NCI-H774 (cell line): ENCODE results near the gene MAGEA10.
"Not testable (repeated sequence)": the region's sequence is repeated elsewhere in the genome, so short reads cannot be mapped to it uniquely, and the experiment has no call there.

Experiments used
- DNase-seq: peaks from one replicate; lab custom pipeline; 2025; lab: John Stamatoyannopoulos, UW

Gene MAGEA10

GRCh38 chrX:152138388-152138784, at the start of gene MAGEA10:
Gene MAGEA10 (minus strand): TSS chrX:152138577. CDS start chrX:152135620, 2,957 bp downstream.
- peak; percentile 27 for DNase-seq

DNA sequence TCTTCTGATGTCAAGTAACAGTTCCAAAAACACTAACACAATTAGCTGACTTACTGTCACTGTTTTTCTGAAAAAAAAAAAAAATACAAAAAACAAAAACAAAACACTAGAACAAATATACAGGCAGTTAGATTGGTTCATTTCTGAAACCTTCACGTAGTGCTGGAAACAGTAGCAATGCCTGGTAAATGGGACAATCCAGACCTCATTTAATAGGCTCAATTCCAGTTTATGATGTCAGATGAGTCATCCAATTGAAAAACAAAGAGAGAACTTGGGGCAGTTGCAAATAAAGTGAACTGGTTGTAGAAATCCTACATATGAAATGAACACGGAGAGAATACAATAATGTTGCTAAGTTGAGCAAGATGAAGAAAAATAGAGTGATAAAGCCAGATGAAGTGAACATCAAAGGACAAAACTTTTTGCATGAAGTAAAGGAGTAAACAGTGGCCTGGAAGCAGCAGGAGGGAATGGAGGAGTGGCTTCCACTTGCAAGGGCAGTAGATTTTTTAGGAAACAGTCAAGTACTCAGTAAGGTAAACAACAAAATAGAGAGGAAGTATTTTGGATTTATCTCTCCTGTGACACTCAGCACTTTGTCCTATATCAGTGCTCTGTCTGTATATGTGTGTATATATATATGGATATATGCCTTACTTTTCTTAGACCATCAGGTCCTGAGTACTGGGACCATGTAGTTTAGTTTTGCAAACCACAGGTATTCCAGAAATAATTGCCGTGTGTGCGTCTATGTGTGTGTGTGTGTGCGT, 39.3 kb upstream of the MAGEA10 start:
- DNase-seq, result no peak

GRCh38 chrX:152177052-152177451, 38.7 kb upstream of the MAGEA10 start:
- DNase-seq, result no peak

DNA sequence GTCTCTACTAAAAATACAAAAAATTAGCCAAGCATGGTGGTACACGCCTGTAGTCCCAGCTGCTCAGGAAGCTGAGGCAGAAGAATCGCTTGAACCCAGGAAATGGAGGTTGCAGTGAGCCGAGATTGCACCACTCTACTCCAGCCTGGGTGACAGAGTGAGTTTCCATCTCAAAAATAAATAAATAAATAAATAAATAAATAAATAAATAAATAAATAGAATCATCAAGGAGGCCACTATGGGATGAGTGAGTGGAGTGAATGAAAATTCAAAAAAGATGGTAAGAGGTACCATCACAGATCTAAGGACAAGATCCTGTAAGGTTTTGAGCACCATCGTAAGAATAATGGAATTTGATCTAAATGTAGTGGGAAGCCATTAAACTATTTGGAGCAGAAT, 37.5 kb upstream of the MAGEA10 start:
- DNase-seq, result not testable (repeated sequence)

DNA sequence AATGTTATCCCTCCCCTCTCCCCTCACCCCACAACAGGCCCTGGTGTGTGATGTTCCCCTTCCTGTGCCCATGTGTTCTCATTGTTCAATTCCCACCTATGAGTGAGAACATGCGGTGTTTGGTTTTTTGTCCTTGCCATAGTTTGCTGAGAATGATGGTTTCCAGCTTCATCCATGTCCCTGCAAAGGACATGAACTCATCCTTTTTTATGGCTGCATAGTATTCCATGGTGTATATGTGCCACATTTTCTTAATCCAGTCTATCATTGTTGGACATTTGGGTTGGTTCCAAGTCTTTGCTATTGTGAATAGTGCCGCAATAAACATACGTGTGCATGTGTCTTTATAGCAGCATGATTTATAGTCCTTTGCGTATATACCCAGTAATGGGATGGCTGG, 35.5 kb upstream of the MAGEA10 start:
- not testable (repeated sequence) for DNase-seq

DNA sequence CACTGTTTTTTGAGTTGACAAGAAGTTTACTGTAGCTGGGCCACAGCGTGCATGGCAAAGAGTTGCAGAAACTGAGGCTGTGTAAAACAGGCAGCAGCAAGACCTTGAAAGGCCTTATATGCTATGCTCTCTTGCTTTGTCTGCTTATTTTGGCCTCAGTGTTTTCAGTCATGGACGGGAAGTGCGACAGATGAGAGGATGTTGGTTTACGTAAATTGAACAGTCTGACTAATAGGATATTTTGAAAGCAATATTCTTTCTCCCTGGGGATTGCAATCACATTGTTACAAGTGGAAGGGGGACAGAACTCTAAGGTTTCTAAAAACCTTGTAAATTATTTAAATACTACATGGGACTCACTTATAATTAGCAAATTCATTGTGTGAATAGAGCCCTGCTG, 32.2 kb upstream of the MAGEA10 start:
- DNase-seq, result no peak

GRCh38 chrX:152165033-152165743, 26.8 kb upstream of the MAGEA10 start:
- no peak for DNase-seq

DNA sequence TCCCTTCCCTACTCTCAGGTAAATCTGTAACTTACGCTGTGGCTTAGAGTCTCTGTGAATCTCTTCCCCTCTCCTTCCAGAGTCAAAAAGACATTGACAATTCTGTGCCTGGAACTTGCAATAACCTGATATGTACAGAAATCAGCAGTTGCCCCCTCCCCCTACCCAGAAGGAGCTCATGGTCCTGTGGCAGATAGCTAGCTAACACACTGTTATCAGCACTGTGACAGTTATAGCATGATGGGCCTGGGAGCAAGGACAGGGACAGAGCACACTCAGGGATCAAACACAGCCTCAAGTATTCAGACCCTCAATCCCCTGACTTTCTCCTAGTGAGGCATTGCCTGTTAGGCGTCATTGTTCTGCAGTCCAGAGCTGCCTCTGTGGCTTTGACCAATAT, 18.7 kb upstream of the MAGEA10 start:
- DNase-seq, result no peak

DNA sequence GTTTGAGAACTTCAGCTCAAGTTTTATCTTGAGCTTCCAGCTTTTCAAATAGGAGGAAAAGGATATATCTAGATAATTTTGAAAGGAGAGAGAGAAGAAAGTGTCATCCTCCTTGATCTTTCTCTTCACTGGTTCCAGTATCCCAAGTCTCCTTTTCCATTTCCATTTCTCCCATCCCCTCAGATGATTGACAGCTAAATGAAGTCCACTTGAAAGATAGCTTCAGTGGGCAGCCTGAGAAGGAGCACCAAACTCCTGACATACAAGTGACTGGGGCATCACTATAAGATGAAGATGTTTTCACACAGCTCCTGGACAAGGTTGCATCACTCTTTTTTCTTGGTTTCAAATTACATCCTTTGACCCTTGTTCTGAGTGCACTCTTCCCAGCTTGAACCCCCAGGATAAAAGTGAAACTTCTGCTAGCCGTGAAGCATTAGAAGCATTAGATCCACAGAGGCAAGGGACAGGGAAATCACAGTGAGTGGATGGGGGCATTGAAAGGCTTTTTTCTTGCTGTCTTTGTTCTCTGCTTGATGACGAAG, 17.5 kb upstream of the MAGEA10 start:
- no peak for DNase-seq

DNA sequence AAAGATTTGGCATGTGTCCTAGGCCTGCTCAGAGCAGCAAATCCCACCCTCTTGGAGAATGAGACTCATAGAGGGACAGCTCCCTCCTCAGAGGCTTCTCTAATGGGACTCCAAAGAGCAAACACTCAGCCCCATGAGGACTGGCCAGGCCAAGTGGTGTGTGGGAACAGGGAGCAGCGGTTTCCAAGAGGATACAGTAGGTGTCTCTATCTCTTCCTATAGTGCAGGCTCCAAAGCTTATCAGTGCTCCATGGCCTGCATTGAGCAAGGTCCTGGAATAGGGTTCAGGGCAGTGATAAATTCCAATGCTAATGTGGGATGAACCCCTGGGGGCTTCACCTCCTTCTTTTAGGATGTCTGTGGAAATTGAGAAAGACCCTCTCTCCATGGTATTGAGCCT, 15.7 kb upstream of the MAGEA10 start:
- no peak for DNase-seq

- no peak for DNase-seq
These were observed 12.9 kb upstream of the MAGEA10 start for GRCh38 chrX:152151256-152151655.

DNA sequence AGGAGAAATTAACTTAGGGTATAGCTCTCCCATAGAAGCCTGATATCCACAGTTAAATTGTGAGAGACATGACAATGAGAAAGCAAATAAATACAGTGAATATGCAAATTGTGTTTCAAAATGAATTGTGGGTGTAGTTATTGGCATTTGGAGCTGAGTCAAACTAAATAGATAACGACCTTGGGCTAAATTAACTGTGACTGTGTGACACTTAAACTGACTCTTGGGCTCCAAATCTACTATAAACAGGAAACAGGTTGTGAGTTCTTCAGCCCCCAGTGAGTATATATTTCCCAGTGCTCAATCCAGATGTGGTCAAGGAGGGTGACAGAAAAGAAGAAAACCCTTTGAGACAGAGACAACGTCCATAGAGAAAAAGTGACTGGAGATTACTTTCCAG, 11.3 kb upstream of the MAGEA10 start:
- DNase-seq, result no peak

- no peak for DNase-seq
These were observed 1.2 kb upstream of the MAGEA10 start for GRCh38 chrX:152139589-152139988.

- DNase-seq, result no peak
These were observed 498 bp downstream of the MAGEA10 start for GRCh38 chrX:152137771-152138387.

DNA sequence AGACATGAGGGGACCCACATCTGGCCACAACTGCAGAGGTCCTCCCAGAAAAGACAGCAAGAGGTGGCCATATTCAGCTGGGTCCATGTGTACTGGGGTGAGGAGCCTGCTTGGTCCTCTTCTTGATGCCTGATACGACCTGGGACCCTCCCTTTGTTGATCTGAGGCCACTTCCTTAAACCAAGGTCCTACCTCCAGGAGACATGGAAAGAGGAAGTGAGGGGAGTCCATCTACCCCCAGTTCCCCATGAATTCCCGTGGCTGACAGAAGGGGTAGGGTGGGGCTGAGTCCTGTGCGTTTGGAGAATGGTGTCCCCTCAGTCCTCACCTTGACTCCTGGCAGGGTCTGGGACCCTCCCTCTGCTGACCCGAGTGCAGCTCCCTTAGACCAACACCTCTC, 2.1 kb downstream of the MAGEA10 start:
- DNase-seq, result no peak

- DNase-seq, result no peak
These were observed 6.9 kb downstream of the MAGEA10 start for GRCh38 chrX:152131525-152131924.

GRCh38 chrX:152129069-152129844, 9.1 kb downstream of the MAGEA10 start:
- not testable (repeated sequence) for DNase-seq

GRCh38 chrX:152117305-152117704, 21.1 kb downstream of the MAGEA10 start:
- no peak for DNase-seq

GRCh38 chrX:152108527-152108926, 29.9 kb downstream of the MAGEA10 start:
- DNase-seq, result no peak

- peak; percentile 4 for DNase-seq
These were observed 34.5 kb downstream of the MAGEA10 start for GRCh38 chrX:152103866-152104265.

DNA sequence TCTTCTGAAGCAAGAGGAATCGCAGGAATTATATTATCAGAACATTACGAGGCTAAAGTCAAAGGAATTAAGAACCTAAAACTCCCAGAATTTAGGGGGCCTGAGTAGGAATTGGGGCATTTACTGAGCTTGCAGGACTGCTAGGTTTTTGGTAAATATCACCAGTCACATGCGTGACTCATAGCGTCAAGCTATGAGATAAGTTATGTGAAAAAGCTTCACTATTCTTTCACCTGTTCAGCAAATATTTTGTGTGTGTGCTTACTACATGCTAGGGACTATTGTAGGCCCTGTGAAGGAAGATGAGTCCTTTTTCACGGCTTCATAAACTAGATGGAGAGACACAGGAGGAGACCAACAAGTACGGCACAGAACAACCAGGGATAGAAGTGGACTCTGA, 52.2 kb downstream of the MAGEA10 start:
- no peak for DNase-seq
